GM18873 (cell line): ENCODE measurements around the gene CASTOR2.
"Not testable (repeated sequence)": the region's sequence is repeated elsewhere in the genome, so short reads cannot be mapped to it uniquely, and the experiment has no call there.

Source experiments
- ATAC-seq: cut with Tn5 transposase; IDR thresholded peaks from one replicate; pipeline ENCODE4 v1.9.1; 2021; ENCODE audit warnings: mild to moderate bottlenecking, moderate library complexity, moderate number of reproducible peaks; ENCODE audit not compliant: unreplicated experiment, low FRiP score

Gene CASTOR2

GRCh38 chr7:74964511-74965119 lies at the start of gene CASTOR2:
Gene CASTOR2, plus strand, starts transcription at chr7:74964705. Its CDS starts 281 bp downstream, at chr7:74964986.
- ATAC-seq, result peak; percentile 80

GRCh38 chr7:74922321-74922890 lies 42.1 kb upstream of the CASTOR2 start:
- not testable (repeated sequence) for ATAC-seq

- ATAC-seq, result not testable (repeated sequence)
These were observed 40.9 kb upstream of the CASTOR2 start for GRCh38 chr7:74923644-74924043.

- ATAC-seq, result not testable (repeated sequence)
These were observed 37.5 kb upstream of the CASTOR2 start for GRCh38 chr7:74926968-74927367.

GRCh38 chr7:74931563-74932328 lies 32.8 kb upstream of the CASTOR2 start:
- ATAC-seq, result not testable (repeated sequence)

GRCh38 chr7:74939429-74939828 lies 25.1 kb upstream of the CASTOR2 start:
- not testable (repeated sequence) for ATAC-seq

- ATAC-seq, result not testable (repeated sequence)
These were observed 23.0 kb upstream of the CASTOR2 start for GRCh38 chr7:74941302-74942069.

GRCh38 chr7:74943923-74944322 lies 20.6 kb upstream of the CASTOR2 start:
- not testable (repeated sequence) for ATAC-seq

GRCh38 chr7:74947741-74948140 lies 16.8 kb upstream of the CASTOR2 start:
- not testable (repeated sequence) for ATAC-seq

- not testable (repeated sequence) for ATAC-seq
These were observed 10.7 kb upstream of the CASTOR2 start for GRCh38 chr7:74953774-74954173.

- ATAC-seq, result not testable (repeated sequence)
These were observed 6.2 kb upstream of the CASTOR2 start for GRCh38 chr7:74958328-74958727.

GRCh38 chr7:74963704-74964510 lies 598 bp upstream of the CASTOR2 start:
- ATAC-seq, result not testable (repeated sequence)

- not testable (repeated sequence) for ATAC-seq
These were observed 1.8 kb downstream of the CASTOR2 start for GRCh38 chr7:74966208-74966854.

- not testable (repeated sequence) for ATAC-seq
These were observed 2.4 kb downstream of the CASTOR2 start for GRCh38 chr7:74966909-74967308.

GRCh38 chr7:74971431-74971830 lies 6.9 kb downstream of the CASTOR2 start:
- not testable (repeated sequence) for ATAC-seq

GRCh38 chr7:74972377-74972776 lies 7.9 kb downstream of the CASTOR2 start:
- not testable (repeated sequence) for ATAC-seq

- not testable (repeated sequence) for ATAC-seq
These were observed 11.5 kb downstream of the CASTOR2 start for GRCh38 chr7:74975959-74976358.

- ATAC-seq, result not testable (repeated sequence)
These were observed 13.0 kb downstream of the CASTOR2 start for GRCh38 chr7:74977523-74977922.

GRCh38 chr7:74988436-74988835 lies 23.9 kb downstream of the CASTOR2 start:
- not testable (repeated sequence) for ATAC-seq
